GM12892 (cell line): ENCODE results near the gene TMEM179.

Experiments
- POLR2A ChIP-seq: IDR thresholded peaks from 2 replicates; pipeline ENCODE4 v1.6.1; 2011; ENCODE audit warnings: low read depth, low read length, control low read depth
- POLR2AphosphoS5 ChIP-seq: IDR thresholded peaks from 2 replicates; pipeline ENCODE4 v1.6.1; 2011; ENCODE audit warnings: low read depth, low read length, control low read depth
- TAF1 ChIP-seq: IDR thresholded peaks from 2 replicates; pipeline ENCODE4 v1.6.1; 2011; ENCODE audit warnings: low read depth, mild to moderate bottlenecking, control low read depth, low read length, borderline replicate concordance

DNA sequence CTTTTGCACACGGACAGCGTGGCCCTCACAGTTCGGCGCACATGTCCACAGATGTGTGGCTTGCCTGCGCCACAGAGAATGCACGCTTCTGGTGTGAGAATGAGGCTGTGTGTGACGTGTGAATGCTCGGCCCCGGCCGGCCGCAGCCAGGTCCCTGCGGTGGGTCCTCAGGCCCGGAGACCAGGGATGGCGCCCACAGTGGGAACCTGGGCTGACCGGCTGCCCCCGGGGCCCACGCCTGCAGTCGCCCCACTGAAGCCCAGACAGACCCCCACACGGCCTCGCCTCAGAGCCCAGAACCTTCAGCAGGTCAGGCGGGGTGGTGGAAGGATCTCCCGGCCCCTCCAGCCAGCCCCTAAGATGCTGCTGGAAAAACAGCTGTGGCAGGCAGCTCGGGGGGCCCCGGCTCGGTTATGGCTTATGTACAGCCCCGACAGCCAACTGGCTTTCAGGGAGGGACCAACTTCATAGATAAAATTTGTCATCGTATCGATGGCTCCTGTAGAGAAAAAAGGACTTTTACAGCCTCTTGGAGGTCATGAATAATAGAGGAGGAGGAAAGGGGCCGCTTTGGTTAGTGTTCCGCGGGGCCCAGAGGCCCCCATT, 29.5 kb downstream of the TMEM179 start:
- no peak for TF ChIP-seq POLR2A
- TF ChIP-seq TAF1 = no peak
- TF ChIP-seq POLR2AphosphoS5 = no peak
